ENCODE data around the gene TAF5L.
"Not testable (repeated sequence)": the region's sequence is repeated elsewhere in the genome, so short reads cannot be mapped to it uniquely, and the experiment has no call there.

The TAF5L gene

DNA sequence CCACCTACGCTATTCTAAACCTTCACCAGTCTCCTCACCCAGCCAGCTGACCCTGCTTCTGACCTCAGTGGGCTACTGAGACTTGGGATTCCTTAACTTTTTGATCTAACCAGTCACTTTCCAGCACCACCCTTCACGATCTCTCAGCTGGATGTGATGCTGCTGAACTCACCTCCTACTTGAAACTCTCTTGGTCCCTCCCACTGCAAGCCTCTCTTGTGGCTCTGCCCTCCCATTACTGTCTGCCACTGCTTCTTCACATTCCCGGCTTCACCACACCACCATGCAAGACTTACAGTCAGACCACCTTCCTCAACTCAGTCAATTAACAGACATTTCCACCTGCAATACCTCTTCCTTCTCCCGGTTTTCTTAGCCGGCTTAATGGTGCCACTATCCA, 6.3 kb downstream of the TAF5L start:
- intact Hi-C loops (cut with DNase I): no loop called here

DNA sequence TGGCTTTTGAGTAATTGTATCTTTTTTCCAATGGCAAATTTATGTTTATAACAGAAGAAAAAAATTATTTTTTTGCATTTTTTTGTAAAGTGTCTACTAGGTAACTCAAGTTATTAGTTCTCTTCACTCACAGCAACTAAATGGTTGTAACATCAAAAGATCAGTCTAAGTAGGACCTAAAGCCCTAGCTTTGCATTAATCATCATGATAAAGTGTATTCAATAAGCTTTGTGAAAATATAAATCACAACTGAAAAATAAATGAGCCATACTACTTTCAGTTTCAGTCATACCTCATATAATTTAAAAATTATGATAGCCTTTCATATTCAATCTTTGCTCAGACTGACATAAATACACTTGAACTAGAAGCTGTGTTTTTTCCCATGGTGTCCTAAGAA, 6.9 kb downstream of the TAF5L start:
- intact Hi-C loops (cut with DNase I): no loop called here
- DNase-seq: no peak

More for the DNA sequence above, 6.3 kb downstream of the TAF5L start:
- no peak for DNase-seq

DNA sequence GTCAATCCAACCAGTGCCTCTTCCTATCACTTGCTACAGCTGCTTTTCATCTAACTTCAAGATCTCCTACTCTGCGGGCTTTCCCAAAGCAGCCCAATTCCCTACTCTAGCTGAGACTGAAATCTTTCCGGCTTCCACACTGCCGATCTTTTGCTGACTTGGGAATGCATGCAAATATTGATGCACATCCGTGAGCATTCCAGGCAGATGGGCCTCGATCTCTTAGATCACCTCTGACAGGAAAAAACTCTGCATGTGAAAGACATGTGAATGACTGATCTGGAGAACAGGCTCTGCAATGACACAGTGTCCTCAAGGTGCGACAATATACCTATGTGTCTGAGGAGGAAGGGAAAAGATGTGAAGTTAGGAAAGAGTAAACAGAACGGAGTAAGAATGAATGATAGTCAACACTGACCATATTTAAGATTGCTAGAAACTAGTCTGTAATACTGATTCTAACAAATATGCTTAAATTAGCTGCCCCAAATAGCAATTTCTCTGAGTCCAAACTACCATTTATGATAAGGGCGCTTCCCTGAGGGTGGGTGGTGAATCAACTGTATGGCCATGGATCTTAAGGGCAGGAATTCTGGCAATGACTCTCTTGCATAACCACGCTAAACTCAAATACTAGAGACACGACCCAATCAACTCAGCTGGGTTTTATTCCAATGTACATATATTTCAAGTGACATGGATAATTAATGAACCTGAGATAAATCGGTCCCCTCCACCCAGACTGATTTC, 8.4 kb downstream of the TAF5L start:
- intact Hi-C loops (cut with DNase I): no loop called here
- no peak for DNase-seq

GRCh38 chr1:229614701-229615100, 11.2 kb downstream of the TAF5L start:
- intact Hi-C loops (cut with DNase I): no loop called here
- no peak for DNase-seq

GRCh38 chr1:229613938-229614337, 12.0 kb downstream of the TAF5L start:
- DNase-seq: no peak
- intact Hi-C loops (cut with DNase I): no loop called here

GRCh38 chr1:229608590-229608989, 17.3 kb downstream of the TAF5L start:
- intact Hi-C loops (cut with DNase I): no loop called here

GRCh38 chr1:229607370-229607769, 18.6 kb downstream of the TAF5L start:
- intact Hi-C loops (cut with DNase I): no loop called here
- DNase-seq: no peak

More at GRCh38 chr1:229608590-229608989, 17.3 kb downstream of the TAF5L start:
- no peak for DNase-seq

DNA sequence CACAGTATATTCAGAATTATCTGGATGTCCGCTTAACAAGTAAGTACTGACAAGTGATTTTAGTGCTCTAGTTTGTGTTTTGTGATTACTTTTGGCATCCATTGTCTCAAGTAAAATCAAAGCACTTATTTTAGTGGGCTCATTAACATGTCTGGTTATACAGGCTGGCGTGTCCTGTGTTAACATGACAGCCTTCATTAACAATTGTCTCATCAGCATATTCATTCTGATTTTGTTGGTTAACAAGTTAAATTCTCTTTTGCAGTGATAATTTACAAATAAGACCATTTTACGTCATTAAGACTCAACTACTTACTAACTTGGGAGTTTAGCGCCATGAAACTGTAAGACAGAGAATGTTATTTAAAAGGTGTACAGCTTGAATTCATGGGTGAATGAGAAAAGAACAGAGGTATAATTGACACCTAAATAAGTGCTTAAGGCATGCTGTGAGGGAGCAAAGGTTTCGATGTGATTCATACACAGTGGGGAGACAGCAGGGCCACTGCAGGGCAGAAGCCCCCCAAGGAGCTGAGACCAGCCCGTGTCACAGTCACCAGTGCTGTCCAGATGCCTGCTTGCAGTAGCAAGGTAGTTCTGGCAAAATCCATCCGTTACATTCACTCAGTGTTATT, 22.4 kb downstream of the TAF5L start:
- no peak for DNase-seq

GRCh38 chr1:229600229-229600628, 25.7 kb downstream of the TAF5L start:
- intact Hi-C loops (cut with DNase I): no loop called here
- no peak for DNase-seq

More for the DNA sequence above, 22.4 kb downstream of the TAF5L start:
- intact Hi-C loops (cut with DNase I): no loop called here

DNA sequence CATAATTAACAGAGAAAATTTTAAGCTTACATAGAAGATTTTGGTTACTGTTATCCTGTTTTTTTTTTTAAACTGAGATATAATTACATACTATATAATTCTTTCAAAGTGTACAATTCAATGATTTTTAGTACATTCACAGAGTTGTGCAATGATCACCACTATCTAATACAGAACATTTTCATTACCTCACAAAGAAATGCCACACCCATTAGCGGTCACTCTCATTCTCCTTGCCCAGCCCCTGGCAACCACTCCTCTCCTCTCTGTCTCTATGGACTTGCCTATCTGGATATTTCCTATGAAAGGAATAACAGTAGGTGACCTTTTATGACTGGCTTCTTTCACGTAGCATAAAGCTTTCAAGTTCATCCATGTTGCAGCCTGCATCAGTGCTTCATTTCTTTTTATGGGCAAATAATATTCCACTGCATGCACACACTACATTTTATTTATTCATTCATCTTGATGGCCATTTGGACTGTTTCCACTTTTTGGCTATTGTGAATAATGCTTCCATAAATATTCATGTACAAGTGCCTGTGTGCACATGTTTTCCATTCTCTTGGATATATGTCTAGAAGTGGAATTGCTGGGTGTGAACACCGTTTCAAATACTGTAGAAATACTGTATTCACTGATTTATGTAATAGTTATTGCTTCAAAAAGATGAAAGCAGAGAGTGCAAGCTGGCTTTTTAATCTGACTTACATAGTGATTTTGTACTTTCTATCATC, 26.5 kb downstream of the TAF5L start:
- intact Hi-C loops (cut with DNase I): no loop called here
- DNase-seq: no peak

GRCh38 chr1:229597877-229598276, 28.0 kb downstream of the TAF5L start:
- intact Hi-C loops (cut with DNase I): no loop called here
- no peak for DNase-seq

DNA sequence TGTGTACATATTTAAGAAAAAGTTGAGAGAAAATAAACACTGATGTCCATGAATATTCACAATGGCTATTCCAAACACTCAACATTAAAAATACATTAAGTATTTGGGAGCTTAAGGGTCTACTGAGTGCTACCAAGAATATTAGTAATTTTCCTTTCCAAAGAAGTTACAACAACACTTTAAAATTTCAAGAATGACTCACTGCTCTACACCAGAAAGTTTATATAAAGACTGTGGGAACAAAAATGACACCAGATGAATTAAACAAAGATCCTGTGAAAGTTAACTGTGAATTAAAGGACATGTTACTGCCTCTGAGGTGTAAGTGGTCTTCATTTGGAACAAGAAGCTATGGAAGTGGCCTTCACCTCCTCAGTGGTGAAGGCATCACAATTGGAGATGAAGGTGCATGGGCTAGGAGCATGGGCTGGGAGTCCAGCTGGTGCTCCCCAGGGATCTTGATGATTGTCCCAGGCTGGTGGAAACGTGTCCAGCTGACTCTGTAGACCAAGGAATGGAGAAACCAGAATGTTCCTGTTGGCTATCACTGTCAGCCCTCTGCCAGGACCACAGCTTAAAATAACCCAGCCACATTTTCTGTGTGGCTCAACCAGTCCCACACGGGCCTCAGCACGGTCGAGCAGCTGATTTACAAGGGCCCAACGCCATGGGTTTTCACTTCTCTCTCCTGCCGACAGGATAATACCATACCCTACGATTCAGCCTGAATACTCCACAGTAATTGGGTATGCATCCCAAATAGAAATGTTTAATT, 28.8 kb downstream of the TAF5L start:
- intact Hi-C loops (cut with DNase I): no loop called here

GRCh38 chr1:229595876-229596275, 30.0 kb downstream of the TAF5L start:
- DNase-seq; intact Hi-C loops (cut with DNase I): not testable (repeated sequence)

More for the DNA sequence above, 28.8 kb downstream of the TAF5L start:
- peak in 5 of 42 donors; percentile 6 to 32 (median 8) for DNase-seq

DNA sequence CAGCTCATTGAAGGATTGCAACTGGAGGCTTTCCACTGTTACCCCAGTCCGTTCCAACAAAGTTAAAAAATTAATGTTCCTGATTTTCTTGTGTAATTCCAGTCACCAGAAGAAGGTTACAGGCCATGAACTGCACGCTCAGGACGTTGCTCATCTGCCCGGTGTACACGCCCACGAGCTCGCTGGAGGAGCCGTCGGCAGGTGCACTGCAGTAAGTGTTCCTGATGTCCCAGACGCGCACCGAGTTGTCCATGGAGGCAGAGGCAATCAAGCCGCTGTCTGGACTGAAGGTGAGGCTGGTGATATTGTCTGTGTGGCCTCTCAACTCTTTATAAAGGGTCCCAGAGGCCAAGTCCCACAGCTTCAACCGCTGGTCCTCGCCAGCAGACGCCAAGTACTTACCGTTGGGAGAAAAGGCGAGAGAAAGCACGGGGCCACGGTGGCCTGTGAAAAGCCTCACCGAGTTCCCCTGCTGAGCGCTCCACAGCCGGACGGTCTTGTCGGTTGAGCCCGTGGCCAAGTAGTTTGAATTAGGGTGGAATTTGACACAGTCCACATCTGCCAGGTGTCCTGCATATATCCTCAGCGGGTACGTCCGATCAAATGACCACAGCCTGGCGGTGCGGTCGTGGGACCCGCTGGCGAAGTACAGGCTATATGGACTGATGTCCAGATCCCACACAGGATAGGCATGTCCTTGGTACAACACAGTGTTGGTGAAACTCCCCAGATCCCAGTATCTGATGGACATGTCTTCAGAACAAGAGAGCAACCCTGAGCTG, 31.5 kb downstream of the TAF5L start:
- no peak for DNase-seq
- intact Hi-C loops (cut with DNase I): no loop called here

DNA sequence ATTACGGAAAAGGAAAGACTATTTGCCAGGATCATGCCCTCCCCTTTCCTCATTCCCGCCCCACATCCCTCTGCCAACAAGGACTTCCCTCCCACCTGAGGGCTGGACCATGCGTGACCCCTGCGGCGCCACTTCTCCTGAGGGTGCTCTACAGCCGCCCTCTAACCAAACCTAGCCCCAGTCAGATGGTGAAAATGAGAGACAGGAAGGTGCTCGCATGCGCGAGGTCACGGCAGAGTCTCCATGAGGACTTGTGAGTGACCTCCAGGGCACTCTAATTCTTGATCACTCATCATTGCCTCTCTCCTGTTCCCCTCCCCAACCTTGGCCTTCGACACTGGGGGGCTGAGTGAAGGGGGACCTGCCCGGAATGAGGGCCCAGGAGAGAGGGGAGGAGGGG, 32.1 kb downstream of the TAF5L start:
- DNase-seq: no peak
- intact Hi-C loops (cut with DNase I): no loop called here

GRCh38 chr1:229590119-229590518, 35.8 kb downstream of the TAF5L start:
- intact Hi-C loops (cut with DNase I): no loop called here
- DNase-seq: no peak

DNA sequence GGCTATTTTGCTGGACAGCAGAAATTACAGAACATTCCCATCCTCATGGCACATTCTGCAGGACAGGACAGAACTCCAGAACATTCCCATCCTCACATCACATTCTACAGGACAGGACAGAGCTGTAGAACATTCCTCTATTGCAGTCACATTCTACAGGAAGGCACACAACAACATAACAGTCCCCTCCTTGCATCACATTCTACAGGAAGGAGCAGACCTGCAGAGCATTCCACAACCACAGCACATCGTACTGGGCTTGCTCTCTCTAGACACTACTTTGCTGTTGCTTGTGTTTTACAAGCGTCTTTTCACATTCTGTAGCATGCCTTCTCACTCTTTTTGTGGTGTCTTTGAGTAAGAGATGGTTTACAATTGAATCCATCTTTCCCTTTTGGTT, 40.6 kb downstream of the TAF5L start:
- intact Hi-C loops (cut with DNase I): no loop called here
- DNase-seq: no peak

DNA sequence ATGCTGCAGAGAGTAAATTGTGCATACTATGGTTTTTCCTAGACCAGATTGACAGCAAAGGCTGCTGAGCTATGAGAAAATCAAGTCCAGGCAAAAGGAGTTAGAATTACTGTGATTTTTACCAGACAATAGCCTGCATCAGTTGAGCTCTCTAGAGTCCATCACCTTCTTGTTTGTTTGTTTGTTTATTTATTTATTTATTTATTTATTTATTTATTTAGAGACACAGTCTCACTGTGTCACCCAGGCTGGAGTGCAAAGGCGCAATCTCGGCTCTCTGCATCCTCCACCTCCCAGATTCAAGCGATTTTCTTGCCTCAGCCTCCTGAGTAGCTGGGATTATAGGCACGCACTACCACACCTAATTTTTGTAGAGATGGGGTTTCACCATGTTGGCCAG, 43.2 kb downstream of the TAF5L start:
- DNase-seq: no peak
- intact Hi-C loops (cut with DNase I): no loop called here
